LNCaP clone FGC (cell line): ENCODE data around the gene KAT6B.

Experiments used
- DNase-seq: peaks from one replicate; pipeline ENCODE4 v3.0.0-alpha.2; 2011; ENCODE audit warnings: low read depth
- H3K4me3 ChIP-seq: 2 replicates; pipeline ENCODE4 v1.5.1; 2011; ENCODE audit warnings: mild to moderate bottlenecking, low read depth, low read length, control low read depth
- TF ChIP-seq, protein P1 (sequence below): IDR thresholded peaks from 2 replicates; pipeline ENCODE4 v1.5.1; 2012; ENCODE audit warnings: mild to moderate bottlenecking; ENCODE audit not compliant: control insufficient read depth, insufficient read depth; ENCODE audit errors: extremely low read depth

The KAT6B gene

GRCh38 chr10:75033399-75034130 lies 207.2 kb downstream of the KAT6B start:
- H3K4me3 ChIP-seq: no peak overlapping the region
- no peak for DNase-seq
- TF ChIP-seq, protein P1, sequence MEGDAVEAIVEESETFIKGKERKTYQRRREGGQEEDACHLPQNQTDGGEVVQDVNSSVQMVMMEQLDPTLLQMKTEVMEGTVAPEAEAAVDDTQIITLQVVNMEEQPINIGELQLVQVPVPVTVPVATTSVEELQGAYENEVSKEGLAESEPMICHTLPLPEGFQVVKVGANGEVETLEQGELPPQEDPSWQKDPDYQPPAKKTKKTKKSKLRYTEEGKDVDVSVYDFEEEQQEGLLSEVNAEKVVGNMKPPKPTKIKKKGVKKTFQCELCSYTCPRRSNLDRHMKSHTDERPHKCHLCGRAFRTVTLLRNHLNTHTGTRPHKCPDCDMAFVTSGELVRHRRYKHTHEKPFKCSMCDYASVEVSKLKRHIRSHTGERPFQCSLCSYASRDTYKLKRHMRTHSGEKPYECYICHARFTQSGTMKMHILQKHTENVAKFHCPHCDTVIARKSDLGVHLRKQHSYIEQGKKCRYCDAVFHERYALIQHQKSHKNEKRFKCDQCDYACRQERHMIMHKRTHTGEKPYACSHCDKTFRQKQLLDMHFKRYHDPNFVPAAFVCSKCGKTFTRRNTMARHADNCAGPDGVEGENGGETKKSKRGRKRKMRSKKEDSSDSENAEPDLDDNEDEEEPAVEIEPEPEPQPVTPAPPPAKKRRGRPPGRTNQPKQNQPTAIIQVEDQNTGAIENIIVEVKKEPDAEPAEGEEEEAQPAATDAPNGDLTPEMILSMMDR: no peak

DNA sequence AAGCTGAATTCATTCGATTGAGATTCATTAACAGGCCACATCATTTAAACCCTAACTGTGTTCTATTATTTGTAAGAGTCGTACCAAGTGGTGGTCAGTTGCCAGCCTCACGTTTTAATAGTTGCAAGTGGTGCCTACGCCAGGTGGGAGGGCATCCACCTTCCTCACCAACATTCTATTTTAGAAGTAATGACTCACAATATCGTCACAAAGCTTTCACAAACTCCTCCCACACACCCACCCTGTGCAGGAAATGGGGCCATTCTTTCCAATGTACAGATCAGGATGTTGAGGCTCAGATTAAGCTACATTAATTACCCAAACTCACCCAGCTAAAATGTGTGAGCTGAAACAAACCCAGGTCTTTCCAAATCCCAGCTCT lies 207.7 kb downstream of the KAT6B start:
- H3K4me3 ChIP-seq: no peak overlapping the region
- DNase-seq: no peak
- TF ChIP-seq, protein P1: no peak

DNA sequence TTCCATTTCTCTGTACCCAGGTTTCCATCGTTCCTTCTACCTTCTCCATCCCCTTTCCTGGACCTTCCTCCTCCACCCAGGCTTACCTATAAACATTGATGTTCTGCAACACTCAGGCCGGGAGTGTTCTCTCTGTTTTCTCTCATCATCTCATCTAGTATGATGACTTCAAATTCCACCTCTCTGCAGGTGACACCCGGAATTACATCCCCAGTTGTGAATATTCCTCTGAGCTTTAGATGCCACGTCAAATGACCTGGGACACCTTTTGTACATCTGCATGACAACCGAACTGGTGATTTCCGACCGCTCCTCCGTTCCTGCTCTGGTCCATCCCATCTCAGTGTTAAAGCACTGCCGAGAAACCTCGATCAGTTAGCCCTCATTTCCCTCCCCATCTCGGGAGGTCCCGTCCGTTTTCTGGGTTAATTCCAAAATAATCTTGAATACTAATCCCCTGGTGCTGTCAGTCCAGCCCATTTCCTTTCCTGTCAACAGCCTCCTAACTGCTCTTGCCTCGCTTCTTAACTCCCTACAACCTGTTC lies 208.4 kb downstream of the KAT6B start:
- TF ChIP-seq, protein P1: no peak
- DNase-seq: no peak
- no peak overlapping the region for H3K4me3 ChIP-seq

GRCh38 chr10:75035975-75036708 lies 209.7 kb downstream of the KAT6B start:
- no peak overlapping the region for H3K4me3 ChIP-seq
- no peak for DNase-seq
- TF ChIP-seq, protein P1: no peak

DNA sequence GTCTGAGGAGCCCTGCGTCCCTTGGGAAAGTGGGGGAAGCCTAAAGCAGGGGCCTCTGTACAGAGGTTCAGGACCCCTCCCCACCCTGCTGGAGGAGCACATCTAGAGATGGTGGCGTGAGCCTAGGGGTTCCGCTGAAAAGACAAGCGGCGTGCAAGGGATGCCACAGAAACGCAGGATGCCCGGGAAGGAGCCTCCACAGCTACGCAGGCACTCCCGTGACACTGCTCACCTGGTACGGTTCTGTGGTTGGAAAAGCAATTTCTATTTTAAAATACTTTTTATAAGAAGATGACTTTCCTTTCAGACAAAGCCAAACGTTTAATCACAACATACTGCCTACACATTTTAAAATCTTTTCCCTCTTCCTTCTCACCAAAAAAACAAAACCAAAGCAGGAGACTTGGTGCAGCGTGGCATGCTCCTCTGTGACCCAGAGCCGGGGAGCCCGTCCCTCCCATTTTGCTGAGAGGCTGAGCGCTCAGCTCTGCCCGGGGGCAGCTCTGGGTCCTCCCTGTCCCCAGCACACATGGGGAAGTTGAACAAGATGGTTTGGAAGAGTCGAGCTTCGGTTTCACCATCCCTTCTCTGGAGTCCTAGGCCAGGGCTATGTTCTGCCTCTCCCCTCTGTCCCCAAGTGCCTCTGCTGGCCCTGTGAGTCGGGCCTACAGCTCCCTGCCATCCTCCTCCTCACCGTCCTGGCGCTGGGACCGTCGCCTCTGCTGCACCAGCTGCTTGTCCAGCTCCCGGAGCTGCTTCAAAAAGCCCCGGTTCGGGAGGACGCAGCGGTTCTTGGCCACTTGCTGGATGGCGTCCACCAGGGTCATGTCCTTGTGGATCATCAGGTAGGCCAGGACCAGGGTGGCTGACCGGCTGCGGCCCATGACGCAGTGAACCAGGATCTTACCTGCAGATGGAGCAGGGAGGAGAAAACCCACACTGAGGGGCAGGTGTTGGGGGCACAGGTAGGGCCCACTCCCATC lies 211.1 kb downstream of the KAT6B start:
- no peak for DNase-seq
- H3K4me3 ChIP-seq: no peak overlapping the region
- TF ChIP-seq, protein P1: no peak

- H3K4me3 ChIP-seq: no peak overlapping the region
- DNase-seq: no peak
- TF ChIP-seq, protein P1: no peak
Observed at GRCh38 chr10:75038335-75038734, 211.9 kb downstream of the KAT6B start.
